ENCODE data around the gene SEC63. TPM values are rescaled to one million over a fixed set of nuclear protein-coding genes. Genes with fewer than 3 reads are reported as not detected.
"Not testable (repeated sequence)": the region's sequence is repeated elsewhere in the genome, so short reads cannot be mapped to it uniquely, and the experiment has no call there.

Gene SEC63
- polyA plus RNA-seq, 6 donors from 2014 or later = 30.3 to 57.6 (median 37.1) TPM

GRCh38 chr6:107879941-107880340 is 78.1 kb downstream of the SEC63 start:
- Mint-ChIP-seq H3K27ac (peak overlapping the region; percentile 32 to 95 (median 72)), H3K4me1 (peaks cover 21 to 65% (median 40%) of the 10 kb centered on the region in 3 donors), H3K4me3 (no peak overlapping the region), H3K36me3 (peaks cover 26 to 28% of the 10 kb centered on the region in 2 donors), H3K9me3 (peaks cover 0 to 2% (median 0%) of the 10 kb centered on the region in 7 donors), H3K27me3 (no peaks in the 10 kb centered on the region)
- DNase-seq (no peak), ATAC-seq (ENCODE audit: low read depth in 2 of 2) (no peak)

- Mint-ChIP-seq H3K4me3 (peak overlapping the region in 1 of 8 donors; percentile 43), H3K9me3 (no peaks in the 10 kb centered on the region), H3K27ac (peak overlapping the region in 4 of 6 donors; percentile 39 to 70 (median 46)), H3K36me3 (peaks cover 25 to 34% of the 10 kb centered on the region in 2 donors), H3K4me1 (peaks cover 13 to 51% (median 25%) of the 10 kb centered on the region in 3 donors), H3K27me3 (no peaks in the 10 kb centered on the region)
- ATAC-seq (ENCODE audit: low read depth in 2 of 2) (peak; percentile 83 to 93), DNase-seq (peak; percentile 39)
These were observed 80.0 kb downstream of the SEC63 start for GRCh38 chr6:107877968-107878367.

- H3K36me3 Mint-ChIP-seq = peaks cover 9 to 28% of the 10 kb centered on the region in 2 donors
- H3K4me3 Mint-ChIP-seq = peak overlapping the region in 2 of 8 donors; percentile 11 to 42
- DNase-seq = no peak
- H3K4me1 Mint-ChIP-seq = peaks cover 27 to 53% (median 40%) of the 10 kb centered on the region in 3 donors
- peak overlapping the region in 2 of 6 donors; percentile 24 to 80 for H3K27ac Mint-ChIP-seq
- no peaks in the 10 kb centered on the region for H3K27me3 Mint-ChIP-seq
- no peaks in the 10 kb centered on the region for H3K9me3 Mint-ChIP-seq
- ATAC-seq (ENCODE audit: low read depth in 2 of 2) = no peak
These were observed 86.0 kb downstream of the SEC63 start for GRCh38 chr6:107871976-107872375.

DNA sequence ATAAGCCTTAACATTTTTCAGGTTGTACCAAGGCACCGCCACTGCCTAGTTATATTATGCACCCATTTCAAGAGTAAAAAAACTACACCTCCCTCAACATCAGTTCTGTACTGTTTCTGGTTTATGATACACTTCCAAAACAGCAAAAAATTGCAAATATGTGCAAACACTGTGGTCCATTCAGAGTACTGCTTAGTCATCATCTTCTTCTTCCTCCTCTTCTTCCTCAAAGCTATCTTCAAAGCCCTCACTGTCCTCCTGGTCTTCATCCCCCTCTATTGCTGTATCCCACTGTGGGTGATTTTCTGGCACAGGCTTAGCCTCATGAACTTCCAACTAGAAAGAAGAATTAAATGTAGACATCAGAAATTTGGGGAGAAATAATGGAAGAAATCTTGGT is 86.5 kb downstream of the SEC63 start:
- H3K9me3 Mint-ChIP-seq; ATAC-seq (ENCODE audit: low read depth in 2 of 2); DNase-seq; H3K27me3 Mint-ChIP-seq: not testable (repeated sequence)
- Mint-ChIP-seq H3K27ac (peak overlapping the region in 2 of 6 donors; percentile 4 to 80), H3K36me3 (peaks cover 9 to 28% of the 10 kb centered on the region in 2 donors), H3K4me1 (peaks cover 27 to 57% (median 40%) of the 10 kb centered on the region in 3 donors), H3K4me3 (peak overlapping the region in 4 of 8 donors; percentile 11 to 42 (median 19))

DNA sequence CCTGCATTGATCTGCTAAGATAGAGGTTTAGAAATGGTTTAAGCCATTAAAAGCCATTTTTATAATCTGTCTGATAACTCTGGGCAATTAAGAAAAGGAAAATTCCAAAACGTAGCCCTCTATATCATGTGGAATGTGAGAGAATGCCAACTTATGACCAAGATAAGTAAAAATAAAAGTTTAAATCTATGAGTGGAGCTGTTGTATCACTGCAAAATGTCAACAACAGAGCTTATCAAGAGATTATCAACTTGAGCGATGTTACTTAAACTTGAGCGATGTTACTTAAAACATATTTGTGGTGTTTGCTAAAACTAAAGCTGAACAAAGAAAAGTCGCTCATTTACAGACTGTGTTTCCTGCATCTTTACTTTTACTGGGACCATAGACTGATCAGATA is 87.0 kb downstream of the SEC63 start:
- Mint-ChIP-seq H3K4me3 (no peak overlapping the region), H3K4me1 (peaks cover 27 to 60% (median 40%) of the 10 kb centered on the region in 3 donors), H3K36me3 (peaks cover 9 to 27% of the 10 kb centered on the region in 2 donors), H3K27ac (peak overlapping the region in 2 of 6 donors; percentile 56 to 57), H3K27me3 (no peaks in the 10 kb centered on the region), H3K9me3 (no peaks in the 10 kb centered on the region)
- no peak for DNase-seq
- no peak for ATAC-seq (ENCODE audit: low read depth in 2 of 2)

DNA sequence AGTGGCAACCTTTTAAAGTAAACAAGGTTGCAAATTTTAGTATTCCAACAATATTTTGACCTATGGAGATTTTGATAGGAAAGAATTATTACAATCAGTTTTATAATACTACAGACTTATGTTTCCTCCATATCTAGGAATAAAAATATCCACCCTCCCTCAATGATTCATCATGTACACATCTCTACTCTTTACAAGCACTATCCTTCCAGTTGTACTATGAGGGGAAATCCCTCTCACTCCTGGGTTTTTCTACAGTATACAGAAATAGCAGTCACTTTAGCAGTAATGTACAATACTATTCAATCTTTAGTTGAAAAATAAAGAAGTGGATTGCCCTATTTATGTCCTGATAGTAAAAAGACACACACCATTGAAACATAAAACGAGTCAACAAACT is 87.6 kb downstream of the SEC63 start:
- Mint-ChIP-seq H3K36me3 (peaks cover 9 to 22% of the 10 kb centered on the region in 2 donors), H3K9me3 (no peaks in the 10 kb centered on the region), H3K4me3 (peak overlapping the region in 4 of 8 donors; percentile 1 to 63 (median 52))

GRCh38 chr6:107869871-107870270 is 88.1 kb downstream of the SEC63 start:
- peaks cover 27 to 57% (median 40%) of the 10 kb centered on the region in 3 donors for H3K4me1 Mint-ChIP-seq

More for the DNA sequence above, 87.6 kb downstream of the SEC63 start:
- Mint-ChIP-seq H3K27me3 (no peaks in the 10 kb centered on the region), H3K27ac (peak overlapping the region; percentile 31 to 88 (median 66)), H3K4me1 (peaks cover 27 to 57% (median 40%) of the 10 kb centered on the region in 3 donors)
- ATAC-seq (ENCODE audit: low read depth in 2 of 2) = no peak
- DNase-seq = no peak

GRCh38 chr6:107868867-107869611 is 89.0 kb downstream of the SEC63 start:
- Mint-ChIP-seq H3K9me3 (no peaks in the 10 kb centered on the region), H3K4me1 (peaks cover 27 to 55% (median 40%) of the 10 kb centered on the region in 3 donors), H3K27ac (peak overlapping the region in 5 of 6 donors; percentile 60 to 89 (median 62)), H3K4me3 (peak overlapping the region in 7 of 8 donors; percentile 4 to 81 (median 67)), H3K36me3 (peaks cover 9 to 16% of the 10 kb centered on the region in 2 donors), H3K27me3 (no peaks in the 10 kb centered on the region)
- DNase-seq (no peak), ATAC-seq (ENCODE audit: low read depth in 2 of 2) (peak in 1 of 2 donors; percentile 41)

More at GRCh38 chr6:107869871-107870270, 88.1 kb downstream of the SEC63 start:
- Mint-ChIP-seq H3K9me3 (no peaks in the 10 kb centered on the region), H3K4me3 (peak overlapping the region; percentile 1 to 84 (median 24)), H3K27me3 (no peaks in the 10 kb centered on the region), H3K27ac (peak overlapping the region; percentile 60 to 88 (median 68)), H3K36me3 (peaks cover 9 to 19% of the 10 kb centered on the region in 2 donors)
- ATAC-seq (ENCODE audit: low read depth in 2 of 2) (peak in 1 of 2 donors; percentile 23), DNase-seq (no peak)

GRCh38 chr6:107867302-107867615 is 90.7 kb downstream of the SEC63 start:
- Mint-ChIP-seq H3K4me1 (peaks cover 27 to 54% (median 40%) of the 10 kb centered on the region in 3 donors), H3K4me3 (peak overlapping the region in 4 of 8 donors; percentile 6 to 76 (median 32)), H3K9me3 (no peaks in the 10 kb centered on the region), H3K27me3 (no peaks in the 10 kb centered on the region), H3K36me3 (peaks cover 9 to 10% of the 10 kb centered on the region in 2 donors), H3K27ac (peak overlapping the region in 4 of 6 donors; percentile 34 to 85 (median 57))
- DNase-seq = no peak
- no peak for ATAC-seq (ENCODE audit: low read depth in 2 of 2)

DNA sequence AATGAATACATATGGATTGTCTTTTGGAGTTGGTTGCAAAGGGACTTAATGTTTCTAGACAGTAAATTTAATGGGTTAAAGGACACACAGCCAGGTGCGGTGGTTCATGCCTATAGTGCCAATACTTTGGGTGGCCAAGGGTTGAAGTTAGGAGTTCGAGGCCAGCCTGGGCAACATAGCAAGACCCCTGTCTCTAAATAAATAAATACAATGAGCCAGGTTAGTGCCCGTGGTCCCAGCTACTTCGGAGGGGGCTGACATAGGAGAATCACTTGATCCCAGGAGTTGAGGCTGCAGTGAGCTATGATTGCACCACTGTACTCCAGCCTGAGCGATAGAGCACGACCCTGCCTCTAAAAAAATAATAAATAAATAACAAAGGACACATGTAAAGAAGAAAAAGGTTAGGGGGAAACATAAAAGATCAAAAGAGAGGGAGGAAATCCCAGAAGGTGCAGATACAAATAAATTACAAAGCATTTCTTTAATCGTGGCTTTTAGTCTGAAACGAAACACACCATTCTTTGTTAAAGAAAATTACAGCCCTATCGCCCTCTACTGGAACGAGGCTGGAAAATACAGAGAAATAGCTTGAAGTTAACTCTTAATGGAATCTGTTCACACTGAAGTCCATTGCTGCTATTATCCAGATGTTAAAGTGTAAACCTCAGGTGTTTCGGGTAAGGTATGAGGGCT is 91.3 kb downstream of the SEC63 start:
- peak overlapping the region; percentile 22 to 88 (median 78) for H3K4me3 Mint-ChIP-seq
- ATAC-seq (ENCODE audit: low read depth in 2 of 2) = peak; percentile 45 to 62
- no peaks in the 10 kb centered on the region for H3K9me3 Mint-ChIP-seq
- H3K27ac Mint-ChIP-seq = peak overlapping the region in 4 of 6 donors; percentile 9 to 74 (median 50)
- H3K27me3 Mint-ChIP-seq = no peaks in the 10 kb centered on the region
- no peak for DNase-seq
- peaks cover 27 to 54% (median 39%) of the 10 kb centered on the region in 3 donors for H3K4me1 Mint-ChIP-seq
- H3K36me3 Mint-ChIP-seq = peaks cover 5 to 7% of the 10 kb centered on the region in 2 donors

- no peaks in the 10 kb centered on the region for H3K36me3 Mint-ChIP-seq
- ATAC-seq (ENCODE audit: low read depth in 2 of 2) = no peak
- H3K9me3 Mint-ChIP-seq = no peaks in the 10 kb centered on the region
- no peaks in the 10 kb centered on the region for H3K27me3 Mint-ChIP-seq
- no peak overlapping the region for H3K27ac Mint-ChIP-seq
- no peak for DNase-seq
- H3K4me1 Mint-ChIP-seq = peaks cover 13 to 31% (median 19%) of the 10 kb centered on the region in 3 donors
- H3K4me3 Mint-ChIP-seq = no peak overlapping the region
These were observed 93.5 kb downstream of the SEC63 start for GRCh38 chr6:107864226-107865127.

DNA sequence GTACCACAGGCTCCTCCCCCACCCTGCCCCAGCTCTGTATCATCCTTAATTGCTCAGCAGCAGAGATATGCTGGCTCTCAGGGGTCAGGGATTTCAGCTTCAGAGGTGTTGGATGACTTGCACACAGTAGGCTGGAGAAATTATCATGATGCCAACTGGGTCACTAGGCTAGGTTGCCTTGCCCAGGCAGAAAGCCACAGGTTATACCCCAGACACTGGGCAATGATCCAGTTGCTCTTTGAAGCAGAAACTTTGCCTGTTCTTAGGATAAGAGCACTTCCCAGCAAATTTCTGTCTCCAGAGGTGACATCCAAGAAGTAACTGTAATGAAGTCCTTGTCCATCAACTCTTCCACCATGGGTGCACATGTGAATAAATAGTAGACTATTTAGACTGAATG is 95.6 kb downstream of the SEC63 start:
- H3K36me3 Mint-ChIP-seq = no peaks in the 10 kb centered on the region
- H3K4me1 Mint-ChIP-seq = peaks cover 2 to 14% (median 4%) of the 10 kb centered on the region in 3 donors
- peaks cover 0 to 2% (median 0%) of the 10 kb centered on the region in 7 donors for H3K9me3 Mint-ChIP-seq
- no peak overlapping the region for H3K4me3 Mint-ChIP-seq
- peak overlapping the region in 1 of 6 donors; percentile 27 for H3K27ac Mint-ChIP-seq
- ATAC-seq (ENCODE audit: low read depth in 2 of 2) (no peak), DNase-seq (no peak)
- H3K27me3 Mint-ChIP-seq = no peaks in the 10 kb centered on the region

Measured in naive B cell (primary cell).